ENCODE measurements around the gene DBH.

The DBH gene

DNA sequence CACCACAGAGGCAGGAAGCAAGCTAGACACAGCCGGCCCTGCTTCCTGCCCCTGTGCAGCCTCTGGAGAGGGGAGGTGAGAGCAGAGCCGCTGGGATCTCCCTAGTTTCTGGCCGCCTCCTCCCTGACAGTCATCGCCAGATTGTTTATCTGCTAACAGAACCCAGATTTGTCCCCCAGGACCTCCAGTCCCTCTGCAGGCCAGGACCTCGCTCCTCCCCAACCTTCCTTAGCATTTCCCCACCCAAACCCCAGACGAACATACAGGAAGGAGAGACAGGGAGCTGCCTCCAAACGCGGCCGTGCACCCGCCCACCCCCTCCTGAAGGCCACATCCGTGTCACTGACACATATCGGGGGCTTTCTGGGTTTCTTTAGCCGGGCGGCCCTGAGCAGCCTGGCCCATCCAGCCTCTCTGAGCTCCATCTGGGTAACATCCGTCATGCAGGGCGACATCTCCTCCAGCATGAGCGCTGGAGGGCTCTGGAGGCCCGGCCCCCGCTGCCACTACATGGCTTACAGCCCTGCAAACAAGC, 47.5 kb downstream of the DBH start:
- peak; percentile 22 to 30 for DNase-seq (ENCODE audit: low read depth in 2 of 2)

DNA sequence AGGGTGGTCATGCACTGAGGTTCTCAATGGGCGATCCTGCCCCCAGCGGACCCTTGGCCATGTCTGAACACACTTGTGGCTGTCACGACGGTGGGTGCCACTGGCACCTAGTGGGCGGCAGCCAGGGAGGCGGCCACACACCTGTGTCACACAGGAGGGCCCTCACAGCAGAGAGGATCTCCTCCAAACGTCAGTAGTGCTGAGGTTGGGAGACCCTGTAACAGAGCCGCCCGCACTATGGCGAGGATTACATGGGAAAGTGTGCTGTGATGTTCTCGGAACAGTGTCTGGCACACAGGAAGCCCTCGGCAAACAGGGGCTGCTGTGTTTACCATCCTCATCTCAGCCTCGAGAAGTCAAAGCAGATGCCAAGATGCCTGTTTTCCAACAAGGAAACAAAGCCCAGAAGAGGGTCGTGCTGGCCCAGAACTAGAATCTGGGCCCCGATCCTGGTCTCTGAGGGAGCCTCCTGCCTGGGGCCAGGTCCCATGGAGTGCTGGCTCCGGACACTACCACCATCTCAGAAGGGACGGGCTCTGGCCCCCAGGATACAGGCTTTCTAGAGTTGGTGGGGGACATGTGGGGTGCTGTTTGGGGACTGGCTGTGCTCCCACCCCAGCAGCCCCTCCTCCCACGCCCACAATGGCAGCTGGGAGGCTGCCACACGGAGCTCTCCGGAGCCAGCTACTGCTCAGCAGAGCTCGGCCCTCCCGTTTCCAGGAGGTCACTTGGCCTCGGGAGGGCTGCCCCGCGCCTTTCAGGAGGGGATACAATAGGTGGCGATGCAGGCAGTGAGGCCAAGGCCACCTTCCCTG, 48.2 kb downstream of the DBH start:
- no peak for DNase-seq (ENCODE audit: low read depth in 2 of 2)

DNA sequence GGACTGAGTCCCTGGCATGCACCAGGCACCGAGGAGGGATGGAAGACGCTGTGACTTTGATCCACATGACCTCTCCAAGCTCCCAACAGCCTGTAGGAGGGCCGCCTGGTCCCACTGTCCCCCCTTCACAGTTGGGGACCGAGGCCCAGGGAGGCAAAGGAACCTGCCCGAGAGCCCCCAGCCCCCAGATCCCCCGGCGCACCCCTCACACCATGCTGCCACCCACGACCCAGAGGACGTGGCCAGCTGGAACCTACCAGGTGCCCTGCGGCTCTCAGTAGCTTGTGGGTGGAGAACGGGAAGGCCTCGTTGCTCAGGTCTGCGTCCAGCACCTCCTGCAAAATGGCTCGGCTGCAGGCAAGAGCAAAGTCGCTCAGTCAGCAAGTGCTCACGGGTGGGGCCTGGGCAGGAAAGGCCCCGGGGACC, 48.8 kb downstream of the DBH start:
- DNase-seq (ENCODE audit: low read depth in 2 of 2), result no peak

DNA sequence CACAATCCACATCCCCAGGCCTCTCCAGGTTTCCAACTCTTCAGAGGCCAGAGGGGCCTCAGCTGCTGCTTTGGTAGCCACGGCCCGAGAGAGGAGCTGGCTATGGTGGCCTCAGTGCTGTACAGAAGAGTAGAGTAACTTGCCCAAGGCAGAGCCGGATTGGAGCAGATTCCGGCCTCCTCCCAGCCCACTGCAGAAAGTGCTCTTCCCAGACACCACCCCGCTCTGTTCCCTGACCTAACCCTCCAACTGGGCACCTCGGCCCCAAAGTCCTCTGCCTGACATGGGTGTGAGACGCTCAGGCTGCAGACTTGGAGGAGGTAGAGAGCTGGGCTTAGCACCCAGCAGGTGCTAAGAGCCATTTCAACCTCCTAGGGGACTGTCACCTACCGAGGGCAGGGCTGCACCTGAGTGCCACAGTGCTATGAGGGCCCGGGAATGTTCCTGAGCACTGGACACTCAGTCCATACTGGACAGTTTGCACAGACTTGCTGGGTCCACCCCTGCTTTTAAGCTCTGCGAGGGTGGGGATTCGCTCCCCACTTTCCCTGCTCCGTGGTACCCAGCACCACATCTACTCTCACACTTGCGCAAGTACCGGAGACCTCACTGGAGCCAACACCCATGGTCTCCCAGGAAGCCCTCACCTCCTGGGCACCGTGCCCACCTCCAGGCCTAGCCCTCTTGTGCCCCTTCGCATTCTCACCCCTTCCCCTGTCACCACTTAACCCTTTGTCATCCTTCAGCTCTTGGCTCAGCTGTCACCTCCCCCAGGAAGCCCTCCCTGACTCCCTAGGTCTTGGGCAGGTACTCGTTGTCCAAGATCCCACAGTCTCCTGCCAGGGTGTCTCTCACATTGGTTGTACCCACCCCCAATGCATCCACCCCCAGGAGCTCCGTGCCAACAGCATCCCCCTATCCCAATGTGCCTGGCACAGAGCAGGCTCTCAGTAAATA, 49.8 kb downstream of the DBH start:
- no peak for DNase-seq (ENCODE audit: low read depth in 2 of 2)

DNA sequence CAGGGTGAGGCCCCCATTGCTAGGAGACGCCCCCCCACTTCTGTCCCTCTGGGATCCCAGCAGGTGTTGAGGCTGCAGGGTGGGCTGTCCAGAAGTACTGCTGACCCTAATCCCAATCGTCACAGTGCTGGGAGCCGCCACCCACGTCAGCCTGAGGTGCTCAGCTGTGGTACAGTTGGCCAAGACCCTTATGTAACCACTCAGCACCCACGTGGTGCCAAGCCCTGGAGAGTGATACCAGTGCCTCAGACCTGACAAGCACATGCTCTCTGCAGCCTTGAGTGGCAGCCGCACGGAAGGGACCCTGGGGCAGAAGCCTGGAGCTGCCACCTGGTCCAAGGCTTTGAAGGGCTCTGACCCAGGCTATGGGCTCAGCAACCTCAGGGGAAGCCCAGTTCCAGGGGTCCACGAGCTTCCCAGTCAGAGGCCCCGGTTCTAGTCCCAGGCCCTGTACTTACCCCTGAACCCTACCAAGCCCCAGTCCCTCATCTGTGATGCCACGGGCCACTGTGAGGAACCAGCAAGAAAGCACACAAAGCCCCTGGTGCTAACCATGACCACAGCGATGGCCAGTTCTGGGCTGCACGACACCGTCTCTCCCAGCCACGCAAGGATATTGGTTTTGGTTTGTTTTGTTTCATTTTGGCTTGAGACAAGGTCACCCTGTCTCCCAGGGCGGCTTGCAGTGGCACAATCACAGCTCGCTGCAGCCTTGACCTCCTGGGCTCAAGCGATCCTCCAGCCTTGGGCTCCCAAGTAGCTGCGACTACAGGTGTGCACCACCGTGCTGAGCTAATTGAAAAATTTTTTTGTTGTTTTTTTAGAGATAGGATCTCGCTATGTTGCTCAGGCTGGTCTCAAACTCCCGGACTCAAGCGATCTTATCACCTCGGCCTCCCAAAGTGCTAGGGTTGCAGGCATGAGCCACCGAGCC, 50.7 kb downstream of the DBH start:
- DNase-seq (ENCODE audit: low read depth in 2 of 2), result no peak

DNA sequence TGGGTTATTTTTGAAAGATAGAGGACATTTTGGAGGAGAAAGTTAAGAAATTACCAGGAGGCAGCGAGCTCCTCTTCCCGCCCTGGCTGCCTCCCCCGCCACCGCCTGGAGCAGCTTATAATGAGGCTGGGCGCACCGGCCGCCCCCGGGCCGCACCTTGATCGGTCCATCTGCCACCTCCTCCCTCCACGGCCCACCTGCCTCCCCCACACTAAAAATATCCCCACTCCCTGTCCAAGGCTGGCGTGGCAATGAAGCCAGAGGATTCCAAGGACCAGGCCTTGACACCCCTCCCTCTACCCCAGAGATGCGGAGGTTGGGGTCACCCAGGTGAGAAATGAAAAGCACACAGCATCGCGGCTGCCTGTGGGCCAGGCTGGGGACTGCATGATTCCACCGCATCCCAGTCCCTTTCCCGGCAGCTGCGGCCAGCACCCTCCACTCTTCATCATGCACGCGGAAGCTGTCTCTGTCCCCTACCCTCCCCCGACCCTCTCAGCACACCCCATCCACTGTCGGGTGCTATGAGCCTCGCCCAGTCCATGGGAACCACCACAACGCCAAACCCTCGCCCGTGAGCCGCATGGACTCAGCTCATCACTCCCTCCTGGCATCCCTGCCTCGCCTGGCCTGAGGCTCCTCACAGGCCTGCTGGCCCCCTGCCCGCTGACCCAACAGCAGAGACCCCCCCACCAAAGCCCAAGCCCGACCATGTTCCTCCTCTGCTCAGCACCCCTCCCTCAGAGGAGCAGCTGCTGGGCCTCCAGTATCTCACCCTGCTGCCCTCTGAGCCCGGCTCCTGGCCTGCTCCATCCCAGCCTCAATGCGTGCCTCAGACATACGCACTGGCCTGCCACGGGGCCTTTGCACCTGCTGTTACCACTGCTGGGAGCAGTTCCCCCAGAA, 51.9 kb downstream of the DBH start:
- no peak for DNase-seq (ENCODE audit: low read depth in 2 of 2)

DNA sequence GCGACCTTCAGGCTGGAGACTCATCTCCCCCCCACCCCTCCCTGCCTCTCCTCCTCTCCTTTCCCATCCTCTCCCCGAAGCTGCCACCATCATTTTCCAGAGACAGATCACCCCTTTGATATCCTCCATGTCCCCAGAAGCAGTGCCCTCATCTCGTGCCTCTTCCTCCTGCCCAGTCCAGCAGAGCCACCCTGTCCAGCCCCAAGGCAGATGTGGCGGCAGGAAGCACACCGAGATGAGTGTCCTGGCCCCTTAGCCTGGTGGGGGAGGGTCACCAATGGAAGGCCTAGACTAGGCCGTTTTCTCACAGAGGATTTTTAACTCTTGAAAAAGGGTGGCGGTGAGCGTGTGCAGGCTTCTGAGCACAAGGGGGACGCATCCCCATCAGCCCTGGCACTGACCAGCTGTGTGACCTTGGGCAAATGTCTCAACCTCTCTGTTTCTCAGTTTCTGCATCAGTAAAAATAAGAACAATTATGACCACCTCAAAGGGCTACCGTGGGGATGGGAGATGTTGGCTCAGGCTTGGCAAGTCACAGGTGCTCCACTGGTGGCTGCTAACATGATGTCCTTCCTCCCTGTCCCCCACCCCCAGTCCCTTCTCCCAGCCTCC, 53.1 kb downstream of the DBH start:
- DNase-seq (ENCODE audit: low read depth in 2 of 2), result no peak

DNA sequence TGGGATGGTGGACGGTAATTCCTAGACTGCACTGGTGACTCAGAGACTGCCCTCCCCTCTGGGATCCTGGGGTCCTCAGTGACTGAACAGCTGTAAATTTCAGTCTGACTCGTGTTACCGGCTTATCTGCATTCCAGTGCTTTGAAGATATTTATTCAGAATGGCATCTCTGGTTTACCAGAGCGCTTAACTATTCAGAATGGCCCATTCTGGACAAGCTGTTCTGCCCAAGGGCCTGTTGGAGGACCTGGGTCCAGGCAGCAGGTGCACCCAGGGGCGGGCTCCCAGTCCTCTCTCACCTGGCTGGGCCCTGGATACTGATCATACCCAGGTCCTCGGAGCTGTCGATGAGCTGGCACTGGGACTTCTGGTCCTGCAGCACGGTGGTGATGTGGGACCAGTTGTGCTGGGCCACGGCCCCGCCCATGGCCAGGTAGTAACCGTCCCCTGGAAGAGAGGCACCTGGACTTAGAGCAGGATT, 54.0 kb downstream of the DBH start:
- no peak for DNase-seq (ENCODE audit: low read depth in 2 of 2)

DNA sequence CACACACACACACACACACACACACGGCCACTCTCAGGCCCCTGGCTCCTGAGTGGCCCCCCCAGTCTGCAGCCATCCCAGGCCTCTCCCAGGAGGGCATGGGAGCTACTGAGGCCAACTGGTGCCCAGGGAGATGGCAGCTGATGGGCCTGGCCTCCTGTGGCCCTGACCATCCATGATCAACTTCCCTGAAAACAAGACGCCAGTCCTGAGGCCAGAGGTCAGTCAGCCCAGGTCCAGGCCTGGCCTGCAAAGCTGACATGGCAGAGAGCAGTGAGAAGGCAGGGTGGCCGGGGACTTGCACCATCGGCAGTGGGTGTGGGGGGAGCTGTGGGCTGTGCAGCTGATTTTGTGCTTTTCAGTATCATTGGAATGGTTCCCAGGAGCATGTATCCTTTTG, 55.0 kb downstream of the DBH start:
- no peak for DNase-seq (ENCODE audit: low read depth in 2 of 2)

DNA sequence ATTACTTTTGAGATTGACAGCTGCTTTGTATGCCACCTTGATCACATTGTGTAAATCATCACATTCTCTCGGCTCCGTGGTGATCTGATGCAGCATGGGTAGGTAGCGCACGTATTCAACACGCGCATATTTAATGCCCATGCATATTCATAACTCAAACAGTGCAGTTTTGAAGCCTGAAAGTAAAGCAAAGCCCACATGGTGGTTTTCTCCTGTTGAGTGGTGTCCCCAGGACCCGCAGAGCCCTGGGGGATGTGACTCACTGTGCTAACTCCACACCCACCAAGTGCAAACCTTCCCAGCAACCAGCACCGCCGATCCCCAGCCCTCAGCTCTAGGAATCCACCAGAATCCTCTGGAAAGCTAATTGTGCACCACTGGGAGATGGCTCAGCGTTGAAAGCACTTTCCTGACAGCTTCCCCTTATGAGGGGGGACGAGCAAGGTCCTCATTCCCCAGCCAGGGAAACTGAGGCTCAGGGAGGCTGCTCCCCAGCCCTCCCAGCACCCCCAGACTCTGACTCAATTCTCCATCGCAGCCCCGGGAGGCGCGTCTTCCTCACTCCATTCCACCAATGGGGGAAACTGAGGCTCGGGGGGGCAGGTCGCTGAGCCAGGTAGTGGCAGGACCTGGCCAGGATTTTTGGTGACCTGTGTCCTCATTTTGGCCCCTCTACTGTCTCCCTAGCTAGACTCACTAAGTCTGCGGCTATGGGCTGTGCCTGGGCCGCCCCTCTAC, 55.6 kb downstream of the DBH start:
- DNase-seq (ENCODE audit: low read depth in 2 of 2), result no peak

DNA sequence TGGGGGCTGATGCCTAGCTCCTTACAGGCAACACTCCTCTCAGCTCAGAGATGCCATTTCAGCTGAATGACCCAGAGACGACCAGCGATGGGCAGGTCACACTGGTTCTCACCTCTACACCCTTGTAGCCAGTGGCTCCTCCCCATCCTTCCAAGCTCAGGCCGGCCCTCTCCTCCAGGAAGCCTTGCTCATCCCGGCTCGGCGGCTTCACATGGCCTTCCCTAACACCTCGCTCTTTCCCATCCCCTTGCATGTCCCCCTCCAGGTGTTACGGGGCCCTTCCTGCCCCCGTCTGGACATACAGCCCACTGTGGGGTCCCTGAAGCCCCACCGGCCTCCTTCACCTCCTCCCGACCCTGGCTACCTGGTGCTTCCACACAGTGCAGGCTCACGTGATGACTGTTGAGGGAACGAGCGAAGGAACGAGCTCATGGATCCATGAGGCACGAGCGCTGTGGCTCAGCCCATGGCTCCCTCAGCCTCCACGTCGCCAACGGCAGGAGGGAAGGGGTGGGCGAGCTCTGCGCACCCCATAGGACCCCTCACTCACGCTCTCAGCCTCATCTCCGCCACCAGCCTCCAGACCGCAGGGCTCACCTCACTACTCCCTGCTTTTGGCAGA, 56.3 kb downstream of the DBH start:
- no peak for DNase-seq (ENCODE audit: low read depth in 2 of 2)

DNA sequence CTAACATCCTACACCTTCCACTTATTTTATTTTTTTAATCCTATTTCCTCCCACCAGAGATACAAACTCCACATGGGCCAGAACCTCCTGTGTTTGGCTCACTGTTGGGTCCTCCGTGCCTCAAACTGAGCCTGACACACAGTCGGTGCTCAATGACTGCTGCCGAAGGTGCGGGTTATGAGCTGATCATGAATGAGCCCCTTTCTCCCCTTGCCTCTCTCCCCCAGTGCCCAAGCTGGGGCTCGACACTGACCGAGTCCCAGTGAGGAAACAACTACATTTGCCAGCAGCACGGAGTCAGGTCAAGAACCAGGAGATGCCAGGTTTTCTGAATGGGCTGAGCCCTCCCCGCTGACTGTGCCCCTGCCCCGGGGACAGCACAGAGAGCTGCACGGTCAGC, 57.0 kb downstream of the DBH start:
- no peak for DNase-seq (ENCODE audit: low read depth in 2 of 2)

DNA sequence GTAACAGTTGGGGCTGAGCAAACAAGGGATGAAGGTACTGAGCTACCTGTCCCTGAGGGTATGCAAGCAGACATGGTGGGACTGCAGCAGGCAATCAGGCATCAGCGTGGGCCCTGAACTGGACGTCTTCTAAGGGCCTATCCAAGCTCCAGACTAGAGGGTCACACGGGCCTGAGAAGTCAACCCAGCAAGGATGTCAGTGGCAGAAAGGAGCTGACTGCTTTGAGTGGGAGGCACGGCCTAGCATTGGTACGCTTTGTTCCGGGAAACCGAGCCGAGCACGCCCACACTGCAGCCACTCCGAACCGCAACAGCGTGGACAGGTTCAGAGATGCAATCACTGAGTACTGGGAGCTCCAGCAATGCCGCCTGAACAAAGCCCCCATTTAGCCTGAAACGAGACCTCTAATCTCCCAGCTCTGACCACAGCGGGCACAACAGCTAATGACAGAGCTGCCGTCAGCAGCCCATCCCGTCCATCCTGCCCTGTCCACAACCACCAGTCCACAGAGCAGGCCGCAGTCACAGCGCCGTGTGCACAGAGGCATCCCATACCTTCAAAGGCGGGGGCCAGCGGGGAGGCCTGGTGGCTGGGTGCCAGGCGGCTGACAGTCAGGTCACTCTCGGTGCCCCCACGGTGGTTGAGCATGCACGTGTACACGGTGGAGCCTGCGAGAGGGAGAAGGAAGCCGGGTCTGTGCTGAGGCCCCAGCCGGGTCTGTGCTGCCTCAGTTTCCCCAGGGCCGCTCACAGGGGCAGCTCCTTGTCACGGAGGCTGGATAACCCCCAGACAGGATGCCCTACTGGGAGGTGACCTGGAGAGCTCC, 57.8 kb downstream of the DBH start:
- DNase-seq (ENCODE audit: low read depth in 2 of 2), result no peak

DNA sequence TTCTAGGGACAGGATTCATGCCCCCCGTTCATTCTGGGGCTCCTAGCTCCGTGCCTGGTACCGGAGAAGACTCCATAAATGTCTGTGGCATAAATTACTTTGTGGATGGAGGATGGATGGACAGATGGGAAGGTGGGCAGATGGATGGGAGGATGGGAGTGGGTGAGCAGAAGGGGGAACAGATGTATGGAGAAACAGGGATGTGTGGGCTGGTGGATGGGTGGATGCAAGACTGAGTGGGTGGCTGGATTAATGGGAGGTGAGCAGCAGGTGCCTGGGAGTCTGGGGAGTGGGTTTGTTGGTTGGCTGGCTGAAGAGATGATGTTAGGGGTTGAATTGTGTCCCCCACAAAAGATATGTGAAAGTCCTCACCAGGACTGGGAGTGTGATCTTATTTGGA, 58.5 kb downstream of the DBH start:
- DNase-seq (ENCODE audit: low read depth in 2 of 2), result no peak

DNA sequence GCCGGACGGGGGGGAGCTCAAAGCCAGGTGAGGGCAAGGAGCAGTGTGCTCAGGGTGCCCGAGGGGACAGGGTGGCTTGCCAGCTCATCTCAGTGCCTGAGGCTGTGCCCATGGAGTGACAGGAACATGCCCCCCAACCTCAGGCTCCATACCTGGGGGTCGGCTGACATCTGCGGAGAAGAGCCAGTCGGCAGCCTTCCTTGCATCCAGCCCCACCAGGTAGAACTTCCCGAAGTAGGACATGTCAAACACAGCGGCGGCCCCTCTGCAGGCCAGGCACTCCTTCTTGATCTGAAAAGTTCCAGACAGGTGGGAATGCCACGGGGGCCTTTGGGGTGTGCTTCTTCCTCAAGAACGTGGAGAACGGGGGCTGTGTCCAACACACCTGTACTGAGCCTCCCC, 59.9 kb downstream of the DBH start:
- DNase-seq (ENCODE audit: low read depth in 2 of 2), result no peak

DNA sequence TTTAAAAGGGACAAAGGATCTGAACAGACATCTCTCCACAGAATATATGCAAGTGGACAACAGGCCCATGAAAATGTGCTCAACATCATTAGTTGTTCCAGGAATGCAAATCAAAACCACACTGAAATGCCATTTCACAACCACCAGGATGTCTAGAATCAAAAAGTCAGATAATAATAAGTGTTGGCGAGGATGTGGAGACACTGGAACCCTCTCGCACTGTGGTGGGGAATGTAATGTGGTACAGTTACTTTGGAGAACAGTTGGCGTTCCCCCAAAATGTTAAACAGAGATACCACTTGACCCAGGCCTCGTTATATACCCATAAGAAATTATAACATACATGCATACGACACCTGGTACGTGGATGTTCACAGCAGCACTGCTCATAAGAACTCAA, 63.4 kb downstream of the DBH start:
- no peak for DNase-seq (ENCODE audit: low read depth in 2 of 2)

DNA sequence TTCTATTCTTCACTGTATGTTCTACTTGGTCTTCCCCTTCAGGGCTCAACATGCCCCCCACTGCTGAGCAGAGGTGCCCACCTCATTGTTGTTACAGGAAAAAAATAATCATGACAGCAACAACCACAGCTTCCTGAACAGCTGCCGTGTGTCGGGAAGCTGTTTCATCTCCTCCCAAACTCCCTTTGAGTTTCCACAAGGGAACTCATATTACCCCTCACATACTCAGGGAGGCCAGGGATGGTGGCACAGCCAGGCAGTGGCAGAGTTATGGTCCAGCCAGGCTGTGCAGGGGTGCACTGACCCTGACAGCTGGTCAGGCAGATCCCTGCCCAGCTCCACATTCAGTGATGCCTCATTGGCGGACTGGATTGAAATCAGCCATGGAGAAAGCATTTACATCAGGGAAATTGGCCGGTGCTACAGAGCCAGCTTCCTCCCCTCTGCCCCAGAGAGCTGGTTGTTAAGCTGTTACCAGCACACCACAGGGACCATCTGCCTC, 64.7 kb downstream of the DBH start:
- DNase-seq (ENCODE audit: low read depth in 2 of 2), result no peak

Measured in stimulated activated CD8-positive, alpha-beta memory T cell treated with anti-CD3 and anti-CD28 coated beads, Interleukin-2, amount 100 ng/mL, for 1 hour (primary cell).